Fibroblast of gingiva (primary cell): ENCODE measurements around the gene VEGFB.
A peak's percentile ranks its signal among the peaks of the same experiment; 100 is the strongest.

Source experiments
- DNase-seq: peaks from one replicate; pipeline ENCODE4 v3.0.0-alpha.2; 2011; ENCODE audit warnings: low read depth

The VEGFB gene

DNA sequence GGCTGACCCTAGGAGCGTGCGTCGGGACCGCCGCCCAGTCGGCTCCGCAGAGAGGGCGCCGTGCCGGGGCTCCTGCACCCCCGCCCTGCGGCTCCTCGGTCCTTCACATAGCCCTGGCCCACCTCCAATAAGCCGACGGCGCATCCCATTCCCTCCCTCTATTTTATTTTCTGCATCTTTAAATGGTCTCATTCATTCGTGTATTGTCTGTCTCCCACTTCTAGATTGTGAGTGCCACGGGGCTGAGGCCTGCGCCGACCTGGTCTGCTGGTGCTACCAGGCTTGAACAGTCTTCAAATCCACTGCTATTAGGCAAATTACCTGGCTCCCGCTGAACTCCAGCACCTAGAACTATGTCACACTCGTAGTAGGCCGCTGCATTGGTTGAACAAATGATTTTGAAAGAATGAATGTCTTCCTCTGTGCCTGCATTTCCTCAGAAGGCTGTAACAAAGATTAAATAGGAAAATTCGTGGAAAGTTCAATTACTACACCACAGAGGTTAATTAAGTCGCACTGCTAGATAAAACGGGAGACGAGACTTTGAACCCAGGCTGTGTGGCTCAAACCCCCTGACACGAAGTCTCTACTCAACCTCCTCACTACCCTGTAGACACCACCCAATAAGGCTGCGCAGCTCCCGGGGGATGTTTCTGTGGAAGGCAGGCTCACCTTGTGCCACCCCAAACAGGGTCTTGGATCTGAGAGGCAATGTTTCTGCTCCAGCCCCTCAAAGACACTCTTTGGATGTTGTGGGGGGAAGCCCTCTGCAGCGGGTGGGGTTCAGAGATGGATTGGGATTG, 13.5 kb downstream of the VEGFB start:
- DNase-seq, result no peak

GRCh38 chr11:64248578-64248977, 14.2 kb downstream of the VEGFB start:
- DNase-seq, result no peak

- no peak for DNase-seq
Measured at GRCh38 chr11:64249038-64249437, 14.7 kb downstream of the VEGFB start.

DNA sequence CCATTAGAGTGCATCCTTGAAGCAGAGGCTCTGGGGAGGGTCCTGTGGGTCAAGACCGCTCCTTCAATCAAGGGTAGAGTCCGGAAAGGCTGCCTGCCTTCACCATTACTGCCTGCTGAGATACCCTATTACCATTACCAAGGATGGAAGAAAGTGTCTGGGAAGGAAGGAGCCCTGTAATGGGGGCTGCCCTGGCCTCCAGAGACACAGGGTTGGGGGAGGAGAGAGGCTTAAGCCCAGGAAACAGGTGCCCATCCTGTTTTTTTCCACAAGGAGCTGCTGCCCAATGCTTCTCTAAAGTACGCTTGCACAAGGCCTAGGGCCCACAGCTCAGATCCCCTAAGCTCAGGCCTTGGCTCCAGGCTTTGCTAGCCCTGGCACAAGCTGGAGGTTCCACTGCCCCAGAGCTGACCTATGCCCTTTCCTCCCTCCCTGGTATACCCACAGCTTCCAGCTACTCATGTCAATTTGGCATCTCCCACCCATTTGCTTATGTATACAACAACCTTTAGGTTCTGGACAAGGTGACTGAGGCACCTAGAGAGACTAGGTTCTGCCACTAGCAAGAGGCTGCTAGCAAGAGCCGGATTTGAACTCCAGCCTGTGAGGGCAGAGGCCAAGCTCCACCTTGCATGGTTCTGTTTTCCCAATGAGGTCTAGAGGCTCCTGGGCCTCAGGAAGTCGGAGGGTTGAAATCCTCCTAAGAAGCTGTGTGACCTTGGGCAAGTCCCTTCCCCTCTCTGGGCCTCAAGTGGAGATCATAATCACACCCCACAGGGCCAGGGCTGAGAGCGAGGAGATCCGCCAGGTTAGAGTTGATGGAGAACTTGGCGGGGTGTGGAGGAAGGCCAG, 15.4 kb downstream of the VEGFB start:
- DNase-seq, result no peak

DNA sequence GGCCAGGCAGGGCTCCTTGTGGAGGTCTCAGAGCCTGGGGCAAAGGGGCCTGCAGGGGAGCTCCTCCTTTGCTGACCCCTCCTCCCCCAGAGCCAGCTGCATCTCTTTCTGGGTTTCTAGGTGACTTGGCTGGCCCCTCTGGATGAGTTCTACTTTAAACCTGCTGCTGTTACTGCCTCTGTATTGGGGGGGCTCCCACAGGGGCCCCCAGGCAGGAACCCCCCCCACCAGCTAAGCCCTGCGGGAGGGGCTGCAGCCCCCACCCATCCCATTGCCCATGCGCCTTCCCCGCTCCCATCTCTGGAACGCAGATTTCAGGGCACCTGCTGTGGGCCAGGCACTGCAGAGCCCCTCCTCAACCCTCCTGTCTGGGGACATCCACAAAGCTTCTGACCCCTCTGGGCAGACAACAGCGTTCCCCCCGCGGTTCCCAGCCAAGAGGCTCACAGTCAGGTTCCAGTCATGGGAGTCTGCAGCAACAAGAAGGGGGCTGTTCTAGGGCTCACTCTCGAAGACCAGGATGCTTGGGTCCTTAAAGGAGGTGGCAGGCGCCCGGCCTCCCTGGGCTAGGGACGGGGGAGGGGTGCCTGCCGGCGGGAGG, 16.1 kb downstream of the VEGFB start:
- no peak for DNase-seq

GRCh38 chr11:64251016-64251752, 16.8 kb downstream of the VEGFB start, which contains the start of gene PLCB3:
TSS of gene PLCB3 (plus strand) at chr11:64251530. CDS start at chr11:64251650, 120 bp downstream.
- peak; percentile 27 for DNase-seq

GRCh38 chr11:64251753-64252002, 17.3 kb downstream of the VEGFB start:
- no peak for DNase-seq

DNA sequence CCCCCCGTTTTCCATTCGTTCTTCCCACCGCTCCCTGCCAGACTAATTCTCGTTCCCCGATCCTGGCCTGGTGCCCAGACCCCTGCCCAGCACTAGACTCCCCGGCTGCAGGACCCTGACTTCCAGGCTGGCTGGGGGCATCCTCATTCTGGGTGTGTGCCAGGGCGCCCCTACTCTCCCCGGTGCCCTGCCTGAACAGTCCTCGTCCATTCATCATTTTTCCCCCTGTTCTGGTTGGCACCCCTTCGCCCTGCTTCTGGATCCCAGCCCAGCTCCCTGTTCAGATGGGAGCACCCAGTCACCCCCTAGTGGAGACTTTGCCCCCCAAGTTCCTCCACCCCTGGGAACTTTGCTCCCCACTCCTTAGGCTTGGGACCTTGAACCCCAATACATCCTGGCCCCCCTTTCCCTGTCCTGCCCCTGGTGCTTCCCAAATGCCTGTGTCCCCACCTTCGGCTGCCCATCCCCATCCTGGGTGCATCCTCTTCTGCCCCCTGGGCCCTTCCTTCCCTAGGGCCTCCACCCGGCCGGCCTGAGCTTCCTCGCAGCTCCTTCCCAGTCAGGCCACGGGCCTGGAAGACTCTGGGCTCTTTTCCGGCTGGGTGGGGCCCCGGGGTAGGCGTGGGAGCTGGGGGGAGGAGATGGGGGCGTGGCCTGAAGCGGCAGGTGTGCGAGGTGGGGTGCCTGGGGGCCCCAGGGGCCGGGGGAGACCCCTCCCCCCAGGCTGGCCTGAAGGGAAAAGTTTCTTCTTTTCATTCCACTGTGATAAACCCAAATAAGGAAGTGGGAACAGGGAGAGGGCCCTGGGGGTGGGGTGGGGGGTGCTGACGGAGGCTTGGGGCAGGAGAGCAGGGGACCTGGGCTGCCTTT, 17.9 kb downstream of the VEGFB start:
- peak; percentile 27 for DNase-seq

- DNase-seq, result no peak
Measured at GRCh38 chr11:64253043-64253442, 18.7 kb downstream of the VEGFB start.

DNA sequence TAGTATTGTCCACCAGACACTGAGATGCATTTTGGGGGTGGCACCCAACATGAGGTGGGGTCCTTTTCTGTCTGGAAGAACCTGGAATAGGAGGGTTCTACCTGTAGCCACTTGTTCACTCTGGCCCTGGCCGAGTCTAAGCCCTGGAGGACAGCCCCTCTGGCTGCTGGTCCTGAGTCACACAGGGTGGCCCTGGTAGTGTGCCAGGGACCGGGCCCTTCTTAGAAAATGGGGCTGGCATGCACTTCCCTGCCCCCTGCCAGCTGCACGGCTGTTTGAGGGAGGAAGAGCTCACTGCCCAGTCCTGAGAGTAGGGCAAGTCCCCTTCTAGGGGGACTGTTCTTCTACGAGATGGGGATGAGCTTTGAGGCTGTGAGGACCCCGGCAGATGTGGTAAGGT, 19.1 kb downstream of the VEGFB start:
- DNase-seq, result no peak

GRCh38 chr11:64254326-64254725, 19.9 kb downstream of the VEGFB start:
- DNase-seq, result no peak

DNA sequence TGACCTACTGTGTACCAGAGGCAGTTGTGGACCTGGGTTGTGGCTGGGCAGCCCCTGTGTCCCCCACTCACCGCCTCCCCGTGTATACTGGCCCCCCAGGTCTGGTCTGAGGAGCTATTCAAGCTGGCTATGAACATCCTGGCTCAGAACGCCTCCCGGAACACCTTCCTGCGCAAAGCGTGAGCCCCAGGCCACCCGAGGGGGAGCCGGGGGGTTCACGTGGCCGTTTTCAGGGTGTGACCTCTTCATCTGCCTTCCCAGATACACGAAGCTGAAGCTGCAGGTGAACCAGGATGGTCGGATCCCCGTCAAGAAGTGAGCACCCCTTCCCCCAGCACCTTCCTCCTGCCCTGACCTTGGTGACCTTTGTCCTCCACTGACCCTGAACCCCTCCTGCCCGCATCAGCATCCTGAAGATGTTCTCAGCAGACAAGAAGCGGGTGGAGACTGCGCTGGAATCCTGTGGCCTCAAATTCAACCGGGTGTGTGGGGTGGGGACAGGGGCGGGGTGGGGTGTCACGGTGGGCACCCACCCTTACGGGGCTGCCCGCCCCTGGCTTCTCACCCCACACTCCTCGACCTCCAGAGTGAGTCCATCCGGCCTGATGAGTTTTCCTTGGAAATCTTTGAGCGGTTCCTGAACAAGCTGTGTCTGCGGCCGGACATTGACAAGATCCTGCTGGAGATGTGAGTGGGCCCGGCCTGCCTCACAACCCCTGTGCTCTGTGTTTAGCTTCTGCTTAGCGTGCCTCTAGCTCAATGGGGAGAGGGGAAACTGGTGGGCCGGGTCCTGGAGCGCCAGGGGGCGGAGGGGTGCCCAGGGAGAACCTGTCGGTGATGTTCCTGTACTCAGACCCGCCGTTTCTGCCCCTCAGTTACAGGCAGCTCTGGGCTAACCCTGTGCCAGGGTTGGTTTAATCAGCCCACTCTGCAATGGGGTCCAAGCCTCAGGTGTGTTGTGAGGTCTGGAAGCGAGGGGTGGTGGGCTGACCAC, 21.0 kb downstream of the VEGFB start:
- no peak for DNase-seq

GRCh38 chr11:64256300-64256699, 21.9 kb downstream of the VEGFB start:
- no peak for DNase-seq

DNA sequence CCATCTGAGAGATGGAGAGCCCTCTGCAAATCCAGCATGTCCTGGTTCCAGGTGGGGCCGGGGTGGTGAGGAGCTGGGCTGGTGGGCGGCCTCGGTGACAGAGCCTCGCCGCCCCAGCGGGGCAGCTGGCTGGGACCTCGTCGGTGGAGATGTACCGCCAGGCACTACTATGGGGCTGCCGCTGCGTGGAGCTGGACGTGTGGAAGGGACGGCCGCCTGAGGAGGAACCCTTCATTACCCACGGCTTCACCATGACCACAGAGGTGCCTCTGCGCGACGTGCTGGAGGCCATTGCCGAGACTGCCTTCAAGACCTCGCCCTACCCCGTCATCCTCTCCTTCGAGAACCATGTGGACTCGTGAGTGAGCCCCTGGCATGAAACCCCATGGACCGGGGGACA, 24.0 kb downstream of the VEGFB start:
- DNase-seq, result no peak

DNA sequence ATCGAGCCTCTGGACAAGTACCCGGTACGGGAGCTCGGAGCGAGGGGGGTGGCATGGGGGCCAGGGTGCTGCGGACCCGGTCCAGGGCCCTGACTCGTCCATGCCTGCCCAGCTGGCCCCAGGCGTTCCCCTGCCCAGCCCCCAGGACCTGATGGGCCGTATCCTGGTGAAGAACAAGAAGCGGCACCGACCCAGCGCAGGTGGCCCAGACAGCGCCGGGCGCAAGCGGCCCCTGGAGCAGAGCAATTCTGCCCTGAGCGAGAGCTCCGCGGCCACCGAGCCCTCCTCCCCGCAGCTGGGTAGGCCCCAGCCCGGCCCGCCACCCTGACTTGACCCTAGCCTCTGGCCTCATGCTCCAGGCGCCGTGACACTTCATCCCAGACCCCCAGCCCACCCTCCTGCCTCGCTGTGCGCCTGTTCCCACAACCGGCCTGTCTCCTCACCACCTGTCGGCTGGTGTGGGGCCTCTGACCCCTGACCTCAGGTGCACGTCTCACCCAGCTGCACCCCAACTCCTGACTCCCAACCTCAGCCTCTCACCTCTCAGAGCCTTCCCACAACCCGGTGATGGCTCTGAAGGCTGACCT, 24.7 kb downstream of the VEGFB start:
- no peak for DNase-seq

DNA sequence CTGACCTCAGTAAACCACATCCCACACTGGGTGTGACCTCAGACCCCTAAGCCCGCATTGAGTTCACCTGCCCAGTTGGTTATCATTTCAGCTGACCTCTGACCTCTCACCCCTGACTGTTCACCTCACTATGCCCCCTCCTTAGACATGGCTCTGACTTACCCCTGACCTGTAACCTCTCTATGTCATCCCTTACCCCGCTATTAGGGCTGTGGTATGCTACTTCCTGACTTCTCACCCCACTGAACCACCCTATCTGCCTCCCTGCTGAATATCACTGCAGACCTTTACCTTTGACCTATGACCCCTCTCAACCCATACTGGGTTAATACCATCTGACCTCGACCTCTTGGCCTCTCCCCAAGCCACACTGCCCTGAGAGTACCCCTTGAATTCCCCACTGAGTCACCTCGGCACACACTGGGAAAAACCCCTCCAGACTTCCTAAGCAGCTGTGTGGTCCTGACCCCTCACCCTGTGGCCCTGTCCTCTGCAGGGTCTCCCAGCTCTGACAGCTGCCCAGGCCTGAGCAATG, 25.2 kb downstream of the VEGFB start:
- no peak for DNase-seq

DNA sequence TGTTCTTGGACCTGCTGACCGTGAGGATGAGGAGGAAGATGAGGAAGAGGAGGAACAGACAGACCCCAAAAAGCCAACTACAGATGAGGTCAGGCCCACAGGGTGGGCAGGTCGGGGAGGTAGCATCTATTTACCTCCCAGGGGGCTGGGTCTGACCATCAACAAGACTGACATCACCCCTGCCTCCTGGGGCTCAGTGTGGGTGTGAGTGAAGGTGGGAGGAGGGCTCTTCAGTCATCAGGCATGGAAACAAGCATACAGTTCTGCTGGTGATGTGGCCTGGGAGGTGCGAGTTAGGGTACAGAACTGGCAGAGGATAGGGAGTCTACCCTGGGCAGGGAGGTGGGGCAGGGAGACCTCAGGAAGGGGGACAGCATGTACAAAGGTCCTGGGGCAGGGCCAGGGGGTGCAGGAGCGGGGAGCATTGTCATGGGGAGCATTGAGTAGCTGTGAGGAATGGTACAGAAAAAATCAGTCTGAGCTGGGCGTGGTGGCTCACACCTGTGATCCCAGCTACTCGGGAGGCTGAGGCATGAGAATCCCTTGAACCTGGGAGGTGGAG, 25.8 kb downstream of the VEGFB start:
- DNase-seq, result no peak

DNA sequence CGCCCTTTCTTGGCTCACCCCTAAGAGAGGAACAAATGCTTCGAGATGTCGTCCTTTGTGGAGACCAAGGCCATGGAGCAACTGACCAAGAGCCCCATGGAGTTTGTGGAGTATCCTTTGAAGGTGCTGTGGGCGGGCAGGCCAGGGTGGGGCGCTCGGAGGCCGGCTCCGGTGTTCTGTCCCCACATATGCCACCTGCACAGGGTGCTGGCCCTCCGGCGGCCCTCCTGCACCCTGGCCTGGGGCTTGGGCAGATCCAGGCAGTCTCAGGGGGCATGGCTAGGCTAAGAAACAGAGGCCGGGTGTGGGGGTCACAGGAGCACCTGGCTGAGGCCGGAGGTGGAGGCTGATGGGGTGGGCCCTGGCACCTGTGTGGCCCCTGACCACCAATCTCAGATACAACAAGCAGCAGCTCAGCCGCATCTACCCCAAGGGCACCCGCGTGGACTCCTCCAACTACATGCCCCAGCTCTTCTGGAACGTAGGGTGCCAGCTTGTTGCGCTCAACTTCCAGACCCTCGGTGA, 27.2 kb downstream of the VEGFB start:
- no peak for DNase-seq
